ENCODE data around the gene PTPRK. TPM values are rescaled to one million over a fixed set of nuclear protein-coding genes. Genes with fewer than 3 reads are reported as not detected.

PTPRK gene
- total and polyA plus RNA-seq, 2 experiments from 2014 or later, result 26.9 to 56.4 TPM

- Histone ChIP-seq H3K27ac (ENCODE audit: low read depth) (no peak overlapping the region), H3K4me3 (no peak overlapping the region), H4K20me1 (replicated peaks; ENCODE audit: insufficient read depth) (no peaks in the 10 kb centered on the region), H3K9me2 (ENCODE audit: insufficient read depth) (no peaks in the 10 kb centered on the region; the same call in 1 of the 2 replicates), H3K36me3 (ENCODE audit: insufficient read depth) (no peaks in the 10 kb centered on the region), H3K27me3 (ENCODE audit: insufficient read depth) (no peaks in the 10 kb centered on the region), H2AFZ (no peak overlapping the region), H3K79me2 (replicated peaks; ENCODE audit: insufficient read depth) (no peaks in the 10 kb centered on the region), H3K4me1 (ENCODE audit: insufficient read depth) (no peaks in the 10 kb centered on the region), H3F3A (replicated peaks; ENCODE audit: low read depth) (no peaks in the 10 kb centered on the region), H3K4me2 (no peak overlapping the region)
- Mint-ChIP-seq H3K27ac (no peak overlapping the region), H3K36me3 (ENCODE audit: low read depth) (no peaks in the 10 kb centered on the region), H3K4me1 (no peaks in the 10 kb centered on the region; the same call in 2 of the 3 replicates), H3K4me3 (no peak overlapping the region), H3K9me3 (no peaks in the 10 kb centered on the region), H3K27me3 (ENCODE audit: insufficient read depth, low read depth, poor library complexity) (peaks cover 2% of the 10 kb centered on the region)
- DNase-seq (ENCODE audit: low spot score) (no peak), ATAC-seq (no peak)
- TF ChIP-seq ZNF114 (CRISPR knock-in tag; IDR thresholded peaks at IDR 0.05) (no peak), ZNF462 (CRISPR knock-in tag; IDR thresholded peaks at IDR 0.05) (no peak), REST (IDR thresholded peaks at IDR 0.05; ENCODE audit: unreplicated experiment) (no peak)
Measured at GRCh38 chr6:128131036-128131435, 389.4 kb downstream of the PTPRK start.
